Measurements from ENCODE around the gene ZDHHC8.

DNA sequence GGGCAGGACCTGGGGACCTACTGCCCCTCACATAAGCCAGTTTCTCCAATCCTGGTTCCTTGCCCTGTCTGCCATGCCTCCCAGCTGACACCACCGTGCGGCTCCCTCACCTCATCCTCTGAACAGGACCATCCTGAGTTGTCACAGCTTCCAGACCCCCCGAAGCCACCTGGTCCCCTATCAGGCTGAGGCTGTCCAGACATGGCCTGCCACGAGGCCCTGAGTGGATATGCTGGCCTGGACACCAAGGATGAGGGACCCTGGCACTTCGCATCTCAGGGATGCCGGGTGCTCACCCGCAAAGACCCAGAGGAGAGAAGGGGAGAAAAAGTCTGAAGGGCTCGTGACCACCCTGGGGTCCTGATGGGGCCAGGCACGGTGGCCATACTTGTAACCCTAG is 35.1 kb downstream of the ZDHHC8 start:
- TF ChIP-seq, protein P1, sequence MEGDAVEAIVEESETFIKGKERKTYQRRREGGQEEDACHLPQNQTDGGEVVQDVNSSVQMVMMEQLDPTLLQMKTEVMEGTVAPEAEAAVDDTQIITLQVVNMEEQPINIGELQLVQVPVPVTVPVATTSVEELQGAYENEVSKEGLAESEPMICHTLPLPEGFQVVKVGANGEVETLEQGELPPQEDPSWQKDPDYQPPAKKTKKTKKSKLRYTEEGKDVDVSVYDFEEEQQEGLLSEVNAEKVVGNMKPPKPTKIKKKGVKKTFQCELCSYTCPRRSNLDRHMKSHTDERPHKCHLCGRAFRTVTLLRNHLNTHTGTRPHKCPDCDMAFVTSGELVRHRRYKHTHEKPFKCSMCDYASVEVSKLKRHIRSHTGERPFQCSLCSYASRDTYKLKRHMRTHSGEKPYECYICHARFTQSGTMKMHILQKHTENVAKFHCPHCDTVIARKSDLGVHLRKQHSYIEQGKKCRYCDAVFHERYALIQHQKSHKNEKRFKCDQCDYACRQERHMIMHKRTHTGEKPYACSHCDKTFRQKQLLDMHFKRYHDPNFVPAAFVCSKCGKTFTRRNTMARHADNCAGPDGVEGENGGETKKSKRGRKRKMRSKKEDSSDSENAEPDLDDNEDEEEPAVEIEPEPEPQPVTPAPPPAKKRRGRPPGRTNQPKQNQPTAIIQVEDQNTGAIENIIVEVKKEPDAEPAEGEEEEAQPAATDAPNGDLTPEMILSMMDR (IDR thresholded peaks at IDR 0.05) = no peak
- TF ChIP-seq POLR2AphosphoS5 (IDR thresholded peaks at IDR 0.05) = no peak
- TF ChIP-seq POLR2A (IDR thresholded peaks at IDR 0.05) = no peak
- TF ChIP-seq EP300 (IDR thresholded peaks at IDR 0.05; ENCODE audit: low read depth) = no peak
